ENCODE data around the gene AUTS2.

DNA sequence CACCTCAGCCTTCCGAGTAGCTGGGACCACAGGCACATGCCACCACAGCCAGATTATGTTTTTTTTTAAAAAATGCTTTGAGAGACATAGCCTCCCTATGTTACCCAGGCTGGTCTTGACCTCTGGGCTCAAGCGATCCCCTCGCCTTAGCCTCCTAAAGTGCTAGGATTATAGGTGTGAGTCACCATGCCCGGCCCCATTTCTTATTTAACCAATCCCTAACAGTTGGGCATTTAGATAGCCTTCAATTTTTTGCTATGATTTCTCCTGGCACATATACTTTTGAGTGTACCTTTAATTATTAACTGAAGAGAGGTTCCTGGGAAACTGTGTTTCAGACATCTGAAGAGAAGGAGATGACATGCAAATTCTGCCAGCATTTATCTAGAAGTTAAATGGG, 22.6 kb upstream of the AUTS2 start:
- TF ChIP-seq TAF1 (IDR thresholded peaks at IDR 0.05; ENCODE audit: borderline replicate concordance, low read depth, low read length) (no peak), POLR2AphosphoS5 (IDR thresholded peaks at IDR 0.05; ENCODE audit: low read depth, low read length) (no peak), POLR2A (IDR thresholded peaks at IDR 0.05; ENCODE audit: low read depth, low read length) (no peak)
